ENCODE data around the gene TMEM260. TPM values are rescaled to one million over a fixed set of nuclear protein-coding genes. Genes with fewer than 3 reads are reported as not detected.

TMEM260 gene
- total RNA-seq, 1 experiment from 2014 or later: 20.0 TPM

DNA sequence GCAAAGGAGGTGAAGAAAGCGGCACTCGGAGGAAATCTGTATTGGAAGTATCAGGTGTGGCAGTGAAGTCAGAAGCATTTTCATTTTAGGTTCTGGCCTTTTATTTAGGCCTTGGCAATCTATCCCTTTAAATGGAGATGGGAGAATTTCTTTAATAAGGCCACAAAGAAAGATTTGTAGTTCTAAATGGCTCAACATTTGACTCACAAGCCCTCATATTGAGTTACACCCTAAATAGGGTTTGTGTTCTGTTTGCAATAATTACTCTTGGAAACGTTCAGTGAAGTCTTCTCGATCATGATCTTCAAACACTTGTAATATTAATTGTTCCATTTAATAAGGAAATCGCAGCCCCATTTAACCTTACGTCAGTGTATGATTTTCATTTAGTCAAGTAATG lies 25.3 kb upstream of the TMEM260 start:
- Histone ChIP-seq H3K9ac (ENCODE audit: extremely low read depth, insufficient read length, low read length) (no peak overlapping the region), H3K4me2 (ENCODE audit: insufficient read depth, insufficient read length, low read length) (no peak overlapping the region), H3K14ac (ENCODE audit: insufficient read depth, low read length) (no peak overlapping the region), H2BK20ac (ENCODE audit: low read depth, low read length, poor library complexity, severe bottlenecking) (no peak overlapping the region), H2BK15ac (ENCODE audit: low read depth, low read length) (no peak overlapping the region), H2BK5ac (ENCODE audit: insufficient read length, low read length) (no peak overlapping the region), H3K4ac (ENCODE audit: low read depth, low read length) (no peak overlapping the region), H4K5ac (ENCODE audit: insufficient read length, low read depth, low read length) (no peak overlapping the region), H2AK5ac (ENCODE audit: insufficient read length, low read length) (no peak overlapping the region), H4K91ac (ENCODE audit: insufficient read length, low read depth, low read length) (no peak overlapping the region), H3K23ac (ENCODE audit: insufficient read length, low read depth, low read length) (no peak overlapping the region), H3K18ac (ENCODE audit: insufficient read length, low read depth, low read length) (no peak overlapping the region), H3K23me2 (ENCODE audit: insufficient read length, low read depth, low read length, poor library complexity, severe bottlenecking) (no peaks in the 10 kb centered on the region), H4K20me1 (ENCODE audit: control insufficient read depth, insufficient read depth, insufficient read length) (no peaks in the 10 kb centered on the region), H2BK120ac (ENCODE audit: low read depth, low read length, poor library complexity, severe bottlenecking) (no peak overlapping the region), H3K9me3 (ENCODE audit: control insufficient read depth, low read depth, low read length) (no peaks in the 10 kb centered on the region), H3K79me2 (ENCODE audit: insufficient read depth, low read length) (no peaks in the 10 kb centered on the region), H4K8ac (replicated peaks; ENCODE audit: insufficient read length, low read depth, low read length) (no peak overlapping the region), H2AFZ (ENCODE audit: low read length) (no peak overlapping the region), H3T11ph (ENCODE audit: low read length) (no peak overlapping the region), H3K56ac (ENCODE audit: insufficient read length, low read depth, low read length) (no peak overlapping the region), H3K4me1 (ENCODE audit: insufficient read depth, low read length) (no peaks in the 10 kb centered on the region), H3K79me1 (ENCODE audit: insufficient read depth, low read depth, low read length, poor library complexity, severe bottlenecking) (no peaks in the 10 kb centered on the region), H3K27me3 (ENCODE audit: insufficient read depth, low read length) (no peaks in the 10 kb centered on the region), H2BK12ac (ENCODE audit: insufficient read length, low read depth, low read length) (no peak overlapping the region), H3K27ac (ENCODE audit: insufficient read length, low read depth, low read length) (no peak overlapping the region)
- no peak for DNase-seq
- no CpG with 5 or more reads among the region's 6 CpGs for WGBS (ENCODE audit: extremely low coverage, insufficient read length, low lambda C conversion rate)
- Mint-ChIP-seq H3K4me3 (no peak overlapping the region), H3K27me3 (ENCODE audit: low read depth) (no peaks in the 10 kb centered on the region), H3K36me3 (ENCODE audit: insufficient read depth in 1 of 3, low read depth in 3 of 3) (no peaks in the 10 kb centered on the region), H3K27ac (no peak overlapping the region), H3K4me1 (peaks cover 10 to 21% of the 10 kb centered on the region in 2 experiments), H3K9me3 (no peaks in the 10 kb centered on the region)
- TF ChIP-seq CTCF (conservative IDR thresholded peaks at IDR 0.05): no peak

Measured in H9 (cell line).